Activated CD4-positive, CD25-positive, alpha-beta regulatory T cell treated with anti-CD3 and anti-CD28 coated beads, Interleukin-2, amount 50 U/mL, for 72 hours (primary cell): ENCODE measurements around the gene CCDC152.
"Not testable (repeated sequence)": the region's sequence is repeated elsewhere in the genome, so short reads cannot be mapped to it uniquely, and the experiment has no call there.

Source experiments
- DNase-seq: peaks from one replicate; pipeline ENCODE4 v3.0.0; 2021

Gene CCDC152

GRCh38 chr5:42756606-42757601 is at the start of gene CCDC152:
Gene CCDC152, plus strand, starts transcription at chr5:42756818. Its CDS starts 2,304 bp downstream, at chr5:42759122.
- DNase-seq, result no peak

GRCh38 chr5:42715785-42716184 is 40.8 kb upstream of the CCDC152 start:
- DNase-seq, result no peak

- DNase-seq, result no peak
Measured at GRCh38 chr5:42718591-42718990, 38.0 kb upstream of the CCDC152 start.

GRCh38 chr5:42719034-42719433 is 37.6 kb upstream of the CCDC152 start:
- DNase-seq, result no peak

- no peak for DNase-seq
Measured at GRCh38 chr5:42720251-42720650, 36.4 kb upstream of the CCDC152 start.

DNA sequence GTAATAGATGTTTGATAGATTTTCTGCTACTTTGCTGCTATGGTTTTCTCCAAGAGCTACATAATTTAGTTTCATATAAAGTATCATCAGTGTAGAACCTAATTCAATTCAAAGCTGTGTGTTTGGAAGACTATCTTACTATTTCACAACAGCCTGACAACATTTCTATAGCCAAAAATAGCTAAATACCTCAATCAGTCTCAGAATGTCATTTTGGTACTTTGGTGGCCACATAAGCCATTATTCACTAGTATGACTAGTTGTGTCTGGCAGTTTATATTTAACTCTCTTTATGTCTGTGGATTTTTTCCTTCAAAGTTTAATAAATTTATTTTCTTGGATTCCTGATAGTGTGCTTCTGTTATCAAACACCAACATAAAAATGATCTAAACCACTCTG is 35.1 kb upstream of the CCDC152 start:
- no peak for DNase-seq

DNA sequence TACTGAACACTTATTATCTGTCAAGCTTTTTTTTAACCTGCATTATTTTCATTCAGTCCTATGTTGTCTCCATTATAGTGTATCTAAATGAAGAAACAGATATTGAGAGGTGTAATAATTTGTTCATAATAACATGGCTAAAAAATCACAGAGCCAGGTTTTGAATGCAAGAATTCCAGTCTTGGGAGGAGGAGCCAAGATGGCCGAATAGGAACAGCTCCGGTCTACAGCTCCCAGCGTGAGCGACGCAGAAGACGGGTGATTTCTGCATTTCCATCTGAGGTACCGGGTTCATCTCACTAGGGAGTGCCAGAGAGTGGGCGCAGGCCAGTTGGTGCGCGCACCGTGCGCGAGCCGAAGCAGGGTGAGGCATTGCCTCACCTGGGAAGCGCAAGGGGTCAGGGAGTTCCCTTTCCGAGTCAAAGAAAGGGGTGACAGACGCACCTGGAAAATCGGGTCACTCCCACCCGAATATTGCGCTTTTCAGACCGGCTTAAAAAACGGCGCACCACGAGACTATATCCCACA is 22.0 kb upstream of the CCDC152 start:
- DNase-seq, result not testable (repeated sequence)

DNA sequence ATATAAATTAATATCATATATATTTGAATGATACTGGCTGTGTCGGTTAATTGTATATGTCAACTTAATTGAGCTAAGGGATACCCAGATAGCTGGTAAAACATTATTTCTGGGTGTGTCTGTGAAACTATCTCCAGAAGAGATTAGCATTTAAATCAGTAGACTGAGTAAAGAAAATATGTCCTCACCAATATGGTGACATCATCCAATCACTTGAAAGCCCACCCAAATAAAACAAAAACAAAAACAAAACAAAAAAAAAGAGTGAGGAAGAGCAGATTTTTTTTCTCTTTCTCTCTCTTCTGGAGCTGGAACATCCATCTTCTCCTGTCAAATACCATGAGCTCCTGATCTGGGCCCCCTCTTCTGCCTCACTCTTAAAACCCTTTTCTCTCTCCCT is 15.7 kb upstream of the CCDC152 start:
- no peak for DNase-seq

GRCh38 chr5:42745426-42745825 is 11.2 kb upstream of the CCDC152 start:
- no peak for DNase-seq

GRCh38 chr5:42745856-42746255 is 10.8 kb upstream of the CCDC152 start:
- DNase-seq, result no peak

GRCh38 chr5:42749020-42749419 is 7.6 kb upstream of the CCDC152 start:
- DNase-seq, result no peak

DNA sequence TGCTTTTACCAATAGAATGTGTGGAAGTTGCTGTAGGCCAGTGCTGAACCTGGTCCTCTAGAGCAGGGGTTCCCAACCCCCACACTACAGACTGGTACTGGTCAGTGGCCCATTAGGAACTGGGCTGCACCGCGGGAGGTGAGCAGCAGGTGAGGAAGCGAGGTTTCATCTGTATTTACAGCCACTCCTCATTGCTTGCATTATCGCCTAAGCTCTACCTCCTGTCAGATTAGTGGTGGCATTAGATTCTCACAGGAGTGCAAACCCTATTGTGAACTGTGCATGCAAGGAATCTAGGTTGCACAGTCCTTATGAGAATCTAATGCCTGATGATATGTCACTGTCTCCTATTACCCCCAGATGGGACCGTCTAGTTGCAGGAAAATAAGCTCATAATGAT is 6.1 kb upstream of the CCDC152 start:
- no peak for DNase-seq

DNA sequence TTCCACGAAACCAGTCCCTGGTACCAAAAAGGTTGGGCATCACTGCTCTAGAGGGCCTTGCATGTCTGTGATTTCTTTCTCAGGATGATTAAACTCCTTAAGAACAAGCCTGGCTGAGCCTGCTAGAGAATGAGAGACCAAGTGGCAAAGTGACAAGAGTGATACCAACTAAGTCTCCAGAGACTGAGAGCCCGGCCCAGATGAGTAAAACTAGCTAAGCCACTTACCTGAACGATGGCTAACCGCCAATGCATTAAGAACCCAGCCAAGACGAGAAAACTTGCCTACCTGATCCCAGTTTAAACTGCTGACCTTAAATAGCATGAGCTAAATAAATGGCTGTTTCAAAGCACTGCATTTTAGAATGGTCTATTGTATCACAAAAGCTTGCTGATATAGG is 5.6 kb upstream of the CCDC152 start:
- no peak for DNase-seq

- no peak for DNase-seq
Measured at GRCh38 chr5:42753099-42753498, 3.5 kb upstream of the CCDC152 start.

DNA sequence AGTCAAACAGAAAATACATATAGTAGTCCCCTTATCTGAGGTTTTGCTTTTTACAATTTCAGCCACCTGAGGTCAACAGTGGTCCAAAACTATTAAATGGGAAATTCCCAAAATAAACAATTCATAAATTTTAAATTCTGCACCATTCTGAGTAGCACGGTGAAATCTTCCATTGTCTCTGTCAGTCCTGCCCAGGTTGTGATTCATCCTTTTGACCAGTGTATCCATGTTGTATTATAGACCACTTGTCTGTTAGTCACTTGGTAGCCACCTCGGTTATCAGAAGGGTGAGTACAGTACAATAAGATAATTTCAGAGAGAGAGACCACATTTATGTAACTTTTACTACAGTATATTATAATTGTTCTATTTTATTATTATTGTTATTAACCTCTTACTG is 2.8 kb downstream of the CCDC152 start:
- DNase-seq, result no peak

DNA sequence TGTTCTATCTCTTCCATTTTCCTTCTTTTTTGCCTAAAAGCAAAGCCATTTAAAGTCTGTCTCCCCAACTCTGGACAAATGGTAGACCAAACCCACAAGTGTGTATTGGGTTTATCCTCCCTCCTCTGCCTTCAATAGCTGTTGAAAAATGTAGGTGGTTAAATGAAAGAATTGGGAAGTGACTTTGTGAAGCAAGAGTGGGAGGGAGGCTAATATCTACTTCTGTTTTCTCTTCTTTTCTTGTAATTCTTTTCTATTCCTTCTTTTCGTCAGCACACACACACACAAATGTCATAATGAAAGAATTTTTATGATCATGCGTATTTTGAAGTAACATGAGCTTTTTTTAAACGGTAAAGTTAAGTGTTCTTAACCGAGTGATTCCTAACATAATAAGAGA is 3.8 kb downstream of the CCDC152 start:
- no peak for DNase-seq

DNA sequence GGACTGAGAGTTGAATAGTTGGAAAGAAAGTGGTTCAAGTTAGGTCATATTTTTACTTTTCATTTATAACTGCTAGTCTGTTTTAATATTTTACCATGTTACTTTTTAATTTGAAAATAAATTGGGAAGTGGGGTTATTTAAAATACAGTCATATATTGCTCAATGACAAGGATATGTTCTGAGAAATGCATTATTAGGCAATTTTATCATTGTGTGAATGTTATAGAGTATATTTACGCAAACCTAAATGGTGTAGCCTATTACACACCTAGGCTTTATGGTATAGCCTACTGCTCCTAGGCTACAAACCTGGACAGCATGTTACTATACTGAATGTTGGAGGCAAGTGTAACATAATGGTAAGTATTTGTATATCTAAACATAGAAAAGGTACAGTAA is 5.2 kb downstream of the CCDC152 start:
- DNase-seq, result no peak

- no peak for DNase-seq
Measured at GRCh38 chr5:42767491-42768105, 11.0 kb downstream of the CCDC152 start.

GRCh38 chr5:42768106-42768504 is 11.5 kb downstream of the CCDC152 start:
- no peak for DNase-seq

DNA sequence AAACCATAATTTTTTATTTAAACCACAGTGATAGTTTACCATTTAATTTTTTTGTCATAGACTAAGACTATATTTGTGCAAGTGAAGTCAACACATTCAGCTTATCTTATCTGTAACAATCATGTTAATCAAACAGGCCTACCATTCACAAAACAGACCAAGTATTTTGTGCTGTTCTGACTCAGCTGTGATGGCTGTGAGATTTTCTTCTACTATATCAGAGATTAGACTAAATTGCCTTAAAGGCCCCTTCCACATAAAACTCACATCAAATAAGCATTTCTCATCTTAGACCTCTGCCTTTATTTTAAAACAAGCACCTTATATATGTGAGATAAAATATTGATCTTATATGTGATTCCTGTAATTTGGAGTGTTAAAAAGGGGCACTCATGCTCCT is 13.4 kb downstream of the CCDC152 start:
- DNase-seq, result no peak

DNA sequence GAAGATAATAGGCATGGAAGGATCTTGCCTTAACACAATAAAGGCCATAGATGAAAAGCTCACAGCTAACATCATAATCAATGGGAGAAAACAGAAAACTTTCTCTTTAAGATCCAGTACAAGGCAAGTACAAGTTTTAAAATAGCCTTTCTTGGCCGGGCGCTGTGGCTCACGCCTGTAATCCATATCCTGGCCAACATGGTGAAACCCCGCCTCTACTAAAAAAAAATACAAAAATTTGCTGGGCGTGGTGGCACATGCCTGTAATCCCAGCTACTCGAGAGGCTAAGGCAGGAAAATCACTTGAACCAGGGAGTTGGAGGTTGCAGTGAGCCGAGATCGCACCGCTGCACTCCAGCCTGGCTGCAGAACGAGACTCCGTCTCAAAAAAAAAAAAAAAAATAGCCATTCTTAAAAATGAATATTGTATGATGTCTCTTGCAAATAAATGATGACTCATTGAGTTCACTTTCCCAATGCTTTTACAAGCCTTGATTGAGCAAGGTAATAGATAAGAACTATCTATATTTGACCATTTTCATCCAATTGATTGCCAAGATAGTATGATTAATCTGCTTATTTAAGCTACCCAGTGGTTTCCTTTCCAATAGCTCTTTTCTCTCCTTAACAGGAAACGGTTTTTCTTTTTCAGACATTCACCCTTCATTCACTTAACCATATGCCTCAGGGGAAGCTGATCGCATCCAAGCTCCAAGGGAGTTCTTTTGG is 15.8 kb downstream of the CCDC152 start:
- no peak for DNase-seq

GRCh38 chr5:42779083-42779482 is 22.5 kb downstream of the CCDC152 start:
- DNase-seq, result no peak

DNA sequence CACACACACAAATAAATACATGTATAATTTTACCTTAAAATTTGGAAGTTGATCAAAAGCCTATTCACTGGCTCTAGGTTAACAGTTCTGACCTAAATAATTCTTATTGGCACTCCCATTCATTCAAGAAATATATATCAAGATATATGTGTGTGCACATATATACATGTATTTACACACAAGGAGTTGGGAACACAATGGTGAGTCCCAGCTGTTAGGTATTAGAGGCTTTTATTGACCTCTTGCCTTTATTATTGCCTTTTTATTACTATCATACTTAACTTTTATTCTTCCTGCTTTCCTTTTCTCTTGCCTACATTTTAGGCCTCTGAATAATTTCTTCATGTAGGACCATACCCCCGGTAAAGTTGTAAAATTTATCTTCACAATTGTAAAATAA is 25.0 kb downstream of the CCDC152 start:
- no peak for DNase-seq
